ENCODE results near the gene SDK1. TPM values are rescaled to one million over a fixed set of nuclear protein-coding genes. Genes with fewer than 3 reads are reported as not detected.

The SDK1 gene
- total RNA-seq, 1 donor from 2014 or later = 2.2 TPM

DNA sequence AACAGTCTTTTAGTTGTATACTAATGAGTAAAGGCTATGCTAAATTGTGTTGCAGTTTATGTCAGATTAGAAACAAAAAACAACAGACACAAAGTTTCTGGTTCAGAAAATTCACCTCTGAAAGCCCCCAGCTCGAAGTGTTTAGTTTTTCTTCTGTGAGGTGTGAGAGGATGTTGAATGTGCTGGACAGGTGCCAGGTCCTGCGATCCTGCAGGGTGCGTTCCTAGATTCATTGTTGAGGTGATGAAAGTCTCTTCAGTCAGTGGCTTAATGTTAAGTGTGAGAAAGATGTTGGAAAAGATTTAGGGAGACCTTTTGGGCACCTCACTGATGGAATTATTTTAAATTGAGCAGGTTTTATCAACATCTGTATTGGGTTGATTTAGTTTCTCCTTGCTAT is 287.3 kb downstream of the SDK1 start:
- intact Hi-C loops (cut with DNase I) = no loop called here
- ATAC-seq (ENCODE audit: poor library complexity) (no peak), DNase-seq (no peak)

DNA sequence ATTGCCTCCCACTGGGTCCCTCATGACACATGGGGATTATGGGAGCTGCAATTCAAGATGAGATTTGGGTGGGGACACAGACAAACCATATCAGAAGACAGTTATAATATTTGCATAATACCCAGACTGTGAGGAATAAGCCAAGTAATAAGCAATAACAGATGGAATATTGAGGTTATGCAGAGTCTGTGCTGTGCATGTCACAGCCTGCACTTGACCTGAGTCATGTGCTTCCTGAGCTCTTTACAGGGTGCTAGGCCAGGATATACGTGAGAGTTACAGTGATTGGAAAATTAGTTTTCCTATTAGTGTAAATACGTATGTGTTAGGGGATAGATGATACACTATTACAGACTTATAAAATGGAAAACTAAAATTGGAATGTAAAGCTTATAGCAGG is 288.7 kb downstream of the SDK1 start:
- intact Hi-C loops (cut with DNase I) = no loop called here
- DNase-seq = no peak

DNA sequence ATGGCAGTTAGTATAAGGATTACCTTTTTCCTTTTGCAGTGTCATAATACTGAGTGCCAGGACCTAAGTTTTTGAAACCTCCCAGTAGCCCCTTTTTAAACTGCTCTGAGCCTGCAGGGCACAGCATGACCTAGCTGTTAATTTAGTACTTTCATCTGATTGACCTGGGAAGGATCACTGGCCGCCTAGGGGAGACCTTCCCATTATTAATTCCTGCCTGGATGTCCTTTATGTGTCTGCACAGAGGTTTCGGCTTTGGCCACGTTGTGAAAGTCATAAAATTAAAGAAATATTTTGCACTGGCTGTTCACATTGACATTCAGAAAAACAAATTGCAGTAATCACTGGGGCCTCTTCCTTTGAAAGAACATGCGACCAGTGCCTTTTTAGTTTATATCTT is 290.2 kb downstream of the SDK1 start:
- DNase-seq (no peak), ATAC-seq (ENCODE audit: poor library complexity) (no peak)
- intact Hi-C loops (cut with DNase I) = no loop called here

More for the DNA sequence above, 288.7 kb downstream of the SDK1 start:
- no peak for ATAC-seq (ENCODE audit: poor library complexity)

DNA sequence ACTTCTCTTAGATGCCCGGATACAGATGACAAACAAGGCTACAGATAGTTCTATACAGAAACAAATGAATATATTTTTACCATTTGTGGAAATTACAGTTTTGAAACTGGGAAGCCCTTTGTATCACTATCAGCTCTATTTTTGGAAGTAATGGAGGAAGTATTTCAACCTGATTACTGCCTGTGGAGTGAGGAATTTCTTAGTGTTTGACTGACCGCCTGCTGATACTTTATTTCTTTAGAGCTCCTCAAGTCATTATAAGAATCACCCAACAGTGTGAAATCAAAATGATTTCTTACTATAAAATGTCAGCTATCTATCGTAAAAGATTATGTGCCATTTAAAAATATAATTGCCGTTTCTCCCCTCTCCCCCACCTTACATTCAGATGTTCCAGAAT is 290.9 kb downstream of the SDK1 start:
- ATAC-seq (ENCODE audit: poor library complexity) (no peak), DNase-seq (no peak)
- intact Hi-C loops (cut with DNase I) = no loop called here

DNA sequence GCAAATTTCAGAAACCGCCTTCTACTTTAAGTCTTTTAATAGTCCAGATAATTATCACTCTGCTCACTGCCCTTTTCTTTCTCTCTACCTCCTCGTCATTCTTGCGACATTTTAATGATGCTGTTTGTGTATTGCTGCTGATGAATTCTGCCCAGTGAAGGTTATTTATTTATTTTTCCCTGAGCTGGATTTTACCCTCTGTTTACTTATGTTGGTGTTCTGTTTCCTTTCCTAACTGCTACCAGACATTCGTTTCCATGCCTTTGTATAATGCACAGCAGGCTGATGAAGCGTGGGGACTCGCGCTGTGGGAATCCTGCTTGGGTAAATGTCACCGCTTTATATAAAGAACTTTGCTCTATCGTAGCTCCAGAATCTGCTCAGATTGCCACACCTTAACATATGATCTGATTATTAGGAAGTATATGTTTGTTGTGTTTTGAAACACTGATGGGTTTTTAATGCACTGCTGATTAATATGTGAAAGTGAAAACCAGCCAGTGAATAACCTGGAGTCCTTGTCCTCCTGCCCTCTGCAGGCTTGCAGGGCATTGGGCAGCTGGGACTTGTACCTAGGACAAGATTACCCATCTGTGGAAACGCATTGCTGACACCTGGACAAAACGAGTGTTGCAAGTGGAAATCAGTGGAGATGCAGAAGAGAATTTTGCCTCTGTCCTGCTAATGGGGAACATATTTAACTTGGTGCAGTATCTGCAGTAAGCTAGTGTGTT is 291.5 kb downstream of the SDK1 start:
- intact Hi-C loops (cut with DNase I) = no loop called here
- DNase-seq (no peak), ATAC-seq (ENCODE audit: poor library complexity) (no peak)

DNA sequence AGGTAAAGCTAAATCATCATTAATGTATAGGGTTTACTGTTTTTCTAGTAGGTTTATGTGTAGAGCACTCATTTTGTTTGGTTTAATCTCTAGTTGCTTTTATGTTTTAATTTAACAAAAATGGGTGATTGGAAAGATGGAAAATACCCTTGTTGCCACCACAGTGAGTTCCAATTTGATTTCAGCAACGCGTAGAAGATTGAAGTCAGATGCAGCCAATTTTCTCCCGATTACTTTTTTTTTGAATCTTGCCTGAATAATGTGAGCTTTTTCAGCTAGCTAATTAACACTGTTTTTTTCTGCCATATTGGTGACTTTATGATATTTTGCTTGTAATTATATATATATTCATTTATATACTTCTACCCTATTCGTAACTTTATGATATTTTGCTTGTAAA is 293.8 kb downstream of the SDK1 start:
- no peak for DNase-seq
- no peak for ATAC-seq (ENCODE audit: poor library complexity)
- intact Hi-C loops (cut with DNase I) = no loop called here

DNA sequence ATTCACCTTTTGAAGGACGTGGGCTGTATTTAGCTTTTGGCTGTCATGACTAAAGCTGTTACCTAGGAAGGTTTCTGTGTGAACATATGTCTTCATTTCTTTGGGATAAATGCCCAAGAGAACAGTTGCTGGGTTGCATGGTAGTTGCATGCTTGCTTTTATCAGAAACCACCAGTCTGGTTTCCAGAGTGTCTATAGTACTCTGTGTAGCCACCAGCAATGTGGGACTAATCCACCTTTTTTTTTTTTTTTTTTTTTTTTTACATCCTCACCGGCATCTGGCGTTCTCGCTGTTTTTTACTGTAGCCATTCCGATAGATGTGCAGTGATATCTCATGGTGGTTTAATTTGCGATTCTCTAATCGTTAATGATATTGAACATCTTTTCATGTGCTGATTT is 297.8 kb downstream of the SDK1 start:
- DNase-seq = no peak

DNA sequence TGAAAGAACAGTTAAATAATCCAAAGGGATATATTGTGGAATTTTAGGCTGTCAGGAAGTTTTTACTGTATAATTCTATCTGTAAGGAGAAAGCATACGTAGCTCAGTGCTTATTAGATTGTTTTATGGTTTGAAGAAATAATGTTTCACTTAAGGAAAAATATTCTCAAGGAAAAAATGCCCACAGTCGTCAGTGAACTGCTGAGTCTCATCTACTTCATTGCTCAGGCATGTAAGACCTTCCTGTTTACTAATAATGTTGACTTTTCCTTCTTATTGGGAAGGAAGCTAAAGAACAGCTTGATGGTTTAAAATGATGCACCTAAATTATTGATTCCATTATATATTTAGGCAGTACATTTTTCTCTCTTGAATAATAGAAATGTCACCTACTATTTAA is 304.2 kb downstream of the SDK1 start:
- ATAC-seq (ENCODE audit: poor library complexity) (no peak), DNase-seq (no peak)
- intact Hi-C loops (cut with DNase I) = no loop called here

More for the DNA sequence above, 297.8 kb downstream of the SDK1 start:
- ATAC-seq (ENCODE audit: poor library complexity) = no peak
- intact Hi-C loops (cut with DNase I) = no loop called here

DNA sequence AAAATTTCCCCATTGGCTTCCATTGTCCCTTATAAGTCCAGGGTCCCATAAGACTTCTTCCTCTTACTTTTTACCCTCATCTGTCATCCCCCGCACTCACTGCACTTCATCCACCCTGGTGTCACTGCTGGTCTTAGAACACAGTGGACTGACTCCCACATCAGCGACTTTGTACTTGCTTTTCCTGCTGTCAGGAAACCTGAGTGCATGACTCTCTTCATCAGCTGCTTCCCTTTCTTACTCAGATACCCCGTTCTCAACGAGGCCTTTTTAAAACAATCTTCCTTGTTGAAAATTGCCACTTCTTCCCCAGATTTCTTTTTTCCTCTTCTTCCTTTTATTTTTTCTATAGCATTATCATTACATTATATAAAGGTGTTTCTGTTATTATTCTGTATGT is 305.4 kb downstream of the SDK1 start:
- ATAC-seq (ENCODE audit: poor library complexity) (no peak), DNase-seq (no peak)
- intact Hi-C loops (cut with DNase I) = no loop called here

DNA sequence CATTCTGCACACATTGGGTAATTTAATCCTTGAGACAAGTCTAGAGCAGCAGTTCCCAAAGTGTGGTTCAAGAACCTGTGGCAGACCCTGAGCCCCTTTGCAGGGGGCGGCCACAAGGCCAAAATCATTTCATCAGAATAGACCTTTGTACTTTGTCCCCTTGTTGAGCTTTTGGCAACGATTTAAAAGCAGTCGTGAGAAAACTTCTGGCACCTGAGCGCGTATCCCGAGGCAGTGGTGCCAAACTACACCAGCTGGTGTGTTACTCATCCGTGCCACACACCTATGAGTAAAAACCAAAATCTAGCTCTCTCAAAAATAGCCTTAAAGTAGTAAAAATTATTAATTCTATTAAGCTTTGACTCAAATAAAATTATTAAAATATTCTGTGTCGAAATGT is 306.8 kb downstream of the SDK1 start:
- no peak for ATAC-seq (ENCODE audit: poor library complexity)
- intact Hi-C loops (cut with DNase I) = no loop called here
- DNase-seq = no peak

DNA sequence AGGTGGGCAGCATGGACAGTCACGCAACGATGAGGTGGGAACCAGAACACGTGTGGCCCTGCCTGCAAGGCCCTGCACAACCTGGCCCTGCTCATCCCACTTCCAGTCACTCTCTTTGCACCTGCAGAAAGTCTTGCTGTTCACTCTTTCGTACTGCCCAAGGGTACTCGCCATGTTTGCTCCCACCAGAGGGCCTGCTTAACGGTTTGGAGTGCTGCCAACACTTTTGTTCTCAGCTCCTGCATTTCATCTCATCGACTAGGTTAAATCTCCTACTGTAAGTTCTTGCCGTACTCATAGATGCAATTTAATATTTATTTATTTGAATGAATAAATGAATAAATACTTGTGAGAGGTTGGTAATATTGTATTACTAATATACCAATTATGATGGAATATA is 315.3 kb downstream of the SDK1 start:
- ATAC-seq (ENCODE audit: poor library complexity) = no peak
- DNase-seq = no peak
- intact Hi-C loops (cut with DNase I) = no loop called here

DNA sequence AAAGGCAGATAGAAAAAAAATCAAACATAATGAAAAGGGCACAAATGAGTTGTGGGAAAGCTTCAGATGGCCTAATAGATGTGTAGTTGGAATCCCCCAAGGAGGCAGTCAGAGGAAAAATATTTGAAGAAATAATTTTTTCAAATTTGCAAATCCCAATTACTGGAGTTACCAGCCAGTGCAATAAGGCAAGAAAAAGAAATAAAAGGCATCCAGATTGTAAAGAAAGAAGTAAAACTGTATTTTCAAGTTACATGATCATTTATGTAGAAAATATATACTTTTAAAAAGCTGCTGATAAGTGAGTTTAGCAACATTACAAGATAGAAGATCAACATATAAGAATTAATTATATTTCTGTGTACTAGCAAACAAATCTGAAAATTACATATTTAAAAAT is 329.0 kb downstream of the SDK1 start:
- intact Hi-C loops (cut with DNase I) = no loop called here
- ATAC-seq (ENCODE audit: poor library complexity) = no peak
- no peak for DNase-seq

DNA sequence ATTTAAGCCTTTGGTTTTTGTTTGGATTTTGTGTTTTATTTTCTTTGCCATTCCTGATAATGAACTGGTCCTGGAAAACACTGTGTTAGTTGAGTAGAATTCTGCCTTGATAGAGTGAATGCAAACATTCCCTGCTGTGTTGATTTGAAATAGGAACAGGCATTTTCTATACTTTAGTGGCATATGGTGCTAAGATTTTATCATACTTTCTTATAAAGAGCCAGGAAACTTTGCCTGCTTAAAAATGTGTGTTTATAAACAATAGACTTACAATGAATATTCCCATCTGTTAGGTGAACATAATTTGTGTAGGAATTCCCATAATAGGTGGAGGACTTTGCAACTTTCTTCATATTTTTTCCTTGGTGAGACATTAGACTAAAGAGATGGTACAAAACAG is 333.3 kb downstream of the SDK1 start:
- no peak for ATAC-seq (ENCODE audit: poor library complexity)
- DNase-seq = no peak
- intact Hi-C loops (cut with DNase I) = no loop called here

DNA sequence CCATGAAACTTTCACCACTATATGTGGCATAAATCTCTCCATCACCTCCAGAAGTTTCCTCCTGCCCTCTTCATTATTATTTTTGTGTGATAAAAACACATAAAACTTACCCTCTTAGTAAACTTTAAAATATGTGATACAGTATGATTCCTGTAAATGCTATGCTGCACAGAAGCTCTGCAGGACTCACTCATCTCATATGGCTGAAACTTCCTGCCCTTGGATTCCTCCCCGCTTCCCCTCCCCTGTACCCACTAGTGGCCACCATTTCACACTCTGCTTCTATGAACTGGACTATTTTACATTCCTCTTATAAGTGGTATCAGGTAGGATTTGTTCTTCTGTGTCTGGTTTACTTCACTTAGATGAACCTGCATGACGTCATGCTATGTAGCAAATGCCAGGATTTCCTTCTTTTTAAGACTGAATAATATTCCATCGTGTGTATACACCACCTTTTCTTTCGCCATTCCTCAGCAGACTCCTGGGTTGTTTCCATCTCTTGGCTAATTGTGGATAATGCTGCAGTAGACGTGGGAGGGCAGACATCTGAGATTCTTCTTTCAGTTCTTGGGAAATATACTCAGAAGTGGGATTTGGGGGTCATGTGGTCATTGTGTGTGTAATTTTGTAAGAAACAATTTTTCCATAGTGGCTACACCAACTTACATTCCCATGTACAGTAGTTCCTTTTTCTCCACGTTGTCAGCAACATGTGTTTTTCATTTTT is 335.2 kb downstream of the SDK1 start:
- intact Hi-C loops (cut with DNase I) = no loop called here
- ATAC-seq (ENCODE audit: poor library complexity) = no peak
- DNase-seq = no peak

DNA sequence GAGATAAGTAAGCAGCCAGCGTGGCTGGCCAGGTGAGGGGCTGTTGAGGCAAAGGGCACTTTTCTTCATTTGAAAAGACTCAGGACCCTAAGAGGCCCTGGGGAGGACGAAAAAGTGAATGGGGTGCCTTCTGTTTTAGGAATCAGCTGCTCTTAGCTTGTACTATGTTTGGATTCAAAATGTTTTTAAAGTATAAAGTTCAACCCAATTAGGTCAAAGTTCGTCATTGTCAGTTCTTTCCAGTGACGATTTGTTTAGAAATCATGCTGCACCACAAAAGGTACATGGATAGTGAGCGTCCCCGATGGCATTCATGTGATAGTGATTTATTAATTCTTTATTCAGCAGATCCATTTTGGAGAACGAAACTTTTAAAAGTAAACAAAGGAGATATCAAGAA is 338.2 kb downstream of the SDK1 start:
- intact Hi-C loops (cut with DNase I) = no loop called here
- no peak for ATAC-seq (ENCODE audit: poor library complexity)
- no peak for DNase-seq

DNA sequence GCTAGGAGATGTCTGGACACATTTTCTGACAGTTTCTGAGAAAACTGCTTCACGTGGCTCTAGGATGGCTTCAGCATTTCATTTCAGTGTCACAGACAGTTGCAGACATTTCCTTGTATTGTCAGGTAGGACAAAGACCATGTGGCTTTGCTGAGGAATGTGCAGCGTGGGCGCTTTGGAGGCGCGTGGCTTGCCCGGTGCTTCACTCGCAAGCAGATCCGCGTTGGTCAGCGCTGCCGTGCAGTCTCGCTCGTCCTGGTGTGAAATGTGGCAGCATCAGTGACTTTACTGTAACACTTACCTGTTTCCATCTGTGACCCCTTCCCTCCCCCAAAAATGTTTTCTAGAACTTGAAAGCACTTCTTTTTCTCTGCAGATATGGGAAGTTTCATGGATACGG is 340.5 kb downstream of the SDK1 start:
- intact Hi-C loops (cut with DNase I) = no loop called here
- ATAC-seq (ENCODE audit: poor library complexity) = no peak
- no peak for DNase-seq

DNA sequence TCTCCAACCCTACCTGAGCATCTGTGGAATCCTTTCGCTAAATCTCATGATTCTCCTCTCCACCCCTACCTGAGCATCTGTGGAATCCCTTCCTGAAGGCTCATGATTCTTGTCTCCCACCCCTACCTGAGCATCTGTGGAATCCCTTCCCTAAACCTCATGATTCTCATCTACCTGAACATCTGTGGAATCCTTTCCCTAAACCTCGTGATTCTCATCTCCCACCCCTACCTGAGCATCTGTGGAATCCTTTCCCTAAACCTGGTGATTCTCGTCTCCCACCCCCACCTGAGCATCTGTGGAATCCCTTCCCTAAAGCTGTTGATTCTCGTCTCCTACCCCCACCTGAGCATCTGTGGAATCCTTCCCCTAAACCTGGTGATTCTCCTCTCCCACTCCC is 342.0 kb downstream of the SDK1 start:
- ATAC-seq (ENCODE audit: poor library complexity) (no peak), DNase-seq (no peak)
- intact Hi-C loops (cut with DNase I) = no loop called here

DNA sequence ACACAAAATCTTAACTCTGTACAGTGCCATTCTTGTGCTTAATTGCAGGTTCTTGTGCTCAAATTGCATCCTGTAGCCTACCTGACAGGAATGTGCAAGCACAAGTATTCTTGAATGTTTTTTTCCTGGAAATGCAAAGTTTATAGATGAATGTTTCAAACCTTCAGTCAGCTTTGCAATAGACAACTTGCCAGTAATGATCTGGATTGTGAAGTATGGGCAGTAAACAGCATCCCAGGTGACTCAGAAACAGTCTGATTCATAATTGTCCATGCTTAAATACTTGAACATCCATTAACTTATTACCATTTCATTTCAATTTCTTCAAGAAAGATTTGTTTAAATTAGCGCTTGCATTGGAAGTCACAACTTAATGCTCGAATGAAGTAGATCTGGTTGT is 347.2 kb downstream of the SDK1 start:
- DNase-seq (no peak), ATAC-seq (ENCODE audit: poor library complexity) (no peak)
- intact Hi-C loops (cut with DNase I) = no loop called here

DNA sequence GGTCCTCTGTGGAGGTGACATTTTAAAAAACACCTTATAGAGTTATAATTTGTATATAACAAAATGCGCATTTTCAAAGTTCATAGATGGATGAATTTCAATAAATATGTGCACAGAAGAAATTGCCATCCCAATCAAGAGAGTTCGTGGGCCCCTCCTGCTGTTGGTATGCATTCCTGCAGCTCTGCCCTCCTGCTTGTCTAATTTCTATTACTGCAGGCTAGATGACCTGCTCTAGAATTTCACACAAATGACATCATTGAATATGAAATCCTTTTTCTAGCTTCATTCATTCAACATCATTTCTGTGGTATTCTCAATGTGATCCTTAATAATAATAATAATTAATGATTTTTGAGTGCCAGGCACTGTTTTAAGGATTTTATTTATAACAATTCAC is 348.2 kb downstream of the SDK1 start:
- intact Hi-C loops (cut with DNase I) = no loop called here
- ATAC-seq (ENCODE audit: poor library complexity) (no peak), DNase-seq (no peak)

DNA sequence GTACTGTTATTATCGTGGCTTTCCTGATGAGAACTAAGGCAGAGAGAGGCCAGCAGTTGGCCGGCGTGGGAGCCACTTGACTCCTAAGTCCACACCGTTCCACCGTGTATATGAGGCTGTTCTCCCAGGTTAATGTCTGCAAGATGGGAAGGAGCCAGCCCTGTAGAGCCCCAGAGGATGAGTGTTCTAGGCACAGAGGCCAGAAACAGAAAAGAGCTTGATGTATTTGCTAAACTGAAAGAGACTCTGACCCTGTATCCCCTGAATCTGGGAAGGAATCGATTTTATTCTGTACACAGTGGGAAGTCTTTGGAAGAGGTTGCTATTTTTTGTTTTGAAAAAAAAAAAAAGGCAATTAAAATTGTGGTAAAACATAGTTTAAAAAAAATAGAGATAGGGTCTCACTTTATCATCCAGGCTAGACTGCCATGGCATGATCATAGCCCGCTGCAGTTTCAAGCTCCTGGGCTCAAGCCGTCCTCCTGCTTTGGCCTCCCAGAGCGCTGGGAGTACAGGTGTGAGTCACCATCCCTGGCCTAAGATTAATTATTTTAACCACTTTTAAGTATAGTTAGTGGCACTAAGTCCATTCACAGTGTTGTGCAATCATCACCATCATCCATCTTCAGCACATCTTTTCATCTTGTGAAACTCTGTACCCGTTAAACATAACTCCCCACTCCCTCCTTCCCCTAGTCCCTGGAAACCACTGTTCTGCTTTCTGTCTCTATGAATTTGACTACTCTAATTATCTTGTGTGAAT is 348.8 kb downstream of the SDK1 start:
- intact Hi-C loops (cut with DNase I) = no loop called here
- ATAC-seq (ENCODE audit: poor library complexity) = no peak
- DNase-seq = no peak

All from Right ventricle myocardium superior (tissue), 1 donor.